K562 (cell line): ENCODE data around the gene ZFP2. TPM values are rescaled to one million over a fixed set of nuclear protein-coding genes. Genes with fewer than 3 reads are reported as not detected.

ENCODE experiments used
- ARHGAP35 ChIP-seq: fragments of 450-650 bp; IDR thresholded peaks from 2 replicates; pipeline ENCODE4 v1.6.1; 2018; ENCODE audit not compliant: partially characterized antibody
- CBFA2T2 ChIP-seq: fragments of 450-650 bp; conservative IDR thresholded peaks from 2 replicates; pipeline ENCODE4 v1.6.1; 2017; ENCODE audit warnings: mild to moderate bottlenecking
- CCNT2 ChIP-seq: IDR thresholded peaks from 2 replicates; pipeline ENCODE4 v1.6.1; 2011; ENCODE audit warnings: borderline replicate concordance, low read depth, mild to moderate bottlenecking, moderate library complexity, mixed read lengths, low read length; ENCODE audit not compliant: insufficient read length; ENCODE audit errors: extremely low read depth
- FOXP1 ChIP-seq: sonication (generic); formaldehyde crosslinking; IDR thresholded peaks from 2 replicates; pipeline ENCODE4 v1.8.0; 2022; ENCODE audit warnings: mild to moderate bottlenecking, missing genetic modification reagents
- GTF2E2 ChIP-seq: fragments of 200-800 bp; sonication (Bioruptor generic); IDR thresholded peaks from 2 replicates; pipeline ENCODE4 v1.6.1; 2016; ENCODE audit warnings: missing genetic modification characterization, missing compliant biosample characterization
- HOMEZ ChIP-seq: fragments of 250-450 bp; sonication (Bioruptor Pico); IDR thresholded peaks from 2 replicates; pipeline ENCODE4 v1.4.0; 2020; ENCODE audit warnings: mild to moderate bottlenecking, moderate library complexity
- IRF2 ChIP-seq: sonication (generic); formaldehyde crosslinking; IDR thresholded peaks from 2 replicates; pipeline ENCODE4 v1.8.1; 2022; ENCODE audit warnings: mild to moderate bottlenecking, missing genetic modification reagents
- KLF16 ChIP-seq: IDR thresholded peaks from 2 replicates; pipeline ENCODE4 v1.6.1; 2016; ENCODE audit warnings: antibody characterized with exemption
- MBD2 ChIP-seq: sonication (generic); IDR thresholded peaks from 2 replicates; pipeline ENCODE4 v1.6.1; 2016; ENCODE audit warnings: low read depth, borderline replicate concordance
- MCM5 ChIP-seq: fragments of 450-650 bp; IDR thresholded peaks from 2 replicates; pipeline ENCODE4 v1.6.1; 2016; ENCODE audit warnings: low read depth
- NCOA2 ChIP-seq, 2 experiments: fragments of 450-650 bp; IDR thresholded peaks; 2 replicates each; pipeline ENCODE4 v1.6.1; 2018; ENCODE audit warnings: mild to moderate bottlenecking in 2 of 2, moderate library complexity in 1 of 2; ENCODE audit not compliant: partially characterized antibody in 2 of 2
- NELFE ChIP-seq: IDR thresholded peaks from 2 replicates; pipeline ENCODE4 v1.6.1; 2011; ENCODE audit warnings: mild to moderate bottlenecking; ENCODE audit not compliant: insufficient read depth, insufficient read length
- NKRF ChIP-seq: fragments of 450-650 bp; IDR thresholded peaks from 2 replicates; pipeline ENCODE4 v1.6.1; 2016; ENCODE audit warnings: borderline replicate concordance
- NONO ChIP-seq, 2 experiments: fragments of 200-400 bp in 1 of 2; fragments of 450-650 bp in 1 of 2; formaldehyde crosslinking in 1 of 2; IDR thresholded peaks; 2 replicates each; pipeline ENCODE4 v1.6.1; 2017; ENCODE audit warnings: low read depth in 2 of 2, mild to moderate bottlenecking in 2 of 2, moderate library complexity in 2 of 2, low read length in 1 of 2
- POLR2AphosphoS5 ChIP-seq: IDR thresholded peaks from 2 replicates; pipeline ENCODE4 v1.6.1; 2011; ENCODE audit warnings: mild to moderate bottlenecking, low read depth, low read length, moderate library complexity; ENCODE audit not compliant: control insufficient read depth, insufficient read depth
- SMARCB1 ChIP-seq: IDR thresholded peaks from 2 replicates; pipeline ENCODE4 v1.6.1; 2011; ENCODE audit warnings: improper control_type of control experiment, low read depth; ENCODE audit not compliant: insufficient read length
- SRF ChIP-seq, 2 experiments: fragments of 250-450, 450-650 bp in 1 of 2; sonication (Bioruptor Pico) in 1 of 2; sonication (generic) in 1 of 2; formaldehyde crosslinking; IDR thresholded peaks; 2 replicates each; pipeline versions ENCODE4 v1.5.0 to v1.5.1; 2020 to 2022; ENCODE audit warnings: mild to moderate bottlenecking in 1 of 2, missing genetic modification reagents in 1 of 2
- XRCC3 ChIP-seq: fragments of 450-650 bp; IDR thresholded peaks from 2 replicates; pipeline ENCODE4 v1.6.1; 2017; ENCODE audit warnings: mild to moderate bottlenecking, moderate library complexity
- YY1 ChIP-seq, 3 experiments: IDR thresholded peaks; 2 replicates each; pipeline ENCODE4 v1.6.1; 2011; ENCODE audit warnings: low read length in 2 of 3, mild to moderate bottlenecking in 2 of 3, moderate library complexity in 2 of 3, borderline replicate concordance in 1 of 3, control low read depth in 1 of 3, low read depth in 1 of 3; ENCODE audit not compliant: insufficient read depth in 3 of 3, insufficient replicate concordance in 2 of 3, control insufficient read depth in 1 of 3, insufficient read length in 1 of 3; ENCODE audit errors: extremely low read depth in 1 of 3
- ZC3H8 ChIP-seq: fragments of 450-650 bp; IDR thresholded peaks from 2 replicates; pipeline ENCODE4 v1.6.1; 2017
- ZEB2 ChIP-seq: fragments of 450-650 bp; IDR thresholded peaks from 2 replicates; pipeline ENCODE4 v1.6.1; 2016
- ZNF224 ChIP-seq: sonication (generic); formaldehyde crosslinking; IDR thresholded peaks from 2 replicates; pipeline ENCODE4 v1.8.0; 2022; ENCODE audit warnings: mild to moderate bottlenecking, missing genetic modification reagents
- ZNF584 ChIP-seq: fragments of 200-800 bp; sonication (Bioruptor generic); IDR thresholded peaks from 2 replicates; pipeline ENCODE4 v1.6.1; 2016; ENCODE audit warnings: low read depth, mild to moderate bottlenecking, missing genetic modification characterization, missing compliant biosample characterization
- ZNF644 ChIP-seq: fragments of 200-800 bp; sonication (Bioruptor generic); IDR thresholded peaks from 2 replicates; pipeline ENCODE4 v1.6.1; 2016; ENCODE audit warnings: low read depth, missing genetic modification characterization, missing compliant biosample characterization
- ZNF780A ChIP-seq: fragments of 250-450 bp; sonication (Bioruptor Pico); IDR thresholded peaks from 2 replicates; pipeline ENCODE4 v1.5.0; 2021; ENCODE audit warnings: mild to moderate bottlenecking
- polyA plus RNA-seq, 8 experiments: library from polyadenylated mRNA; depleted of rRNA in 4 of 8; stranded (reverse) in 5 of 8; unstranded in 3 of 8; fragments of >200 nt; fragmentation: Nextera tagmentation in 2 of 8; fragmentation: Illumina TruSeq in 1 of 8; extraction: Ambion mirVana in 2 of 8; extraction: Trizol in 1 of 8; gene quantifications; 2 replicates each; pipeline versions ENCODE4 v1.2.1 to v1.2.3, GENCODE V29; 2011 to 2014; ENCODE audit warnings: inconsistent platforms in 1 of 8, missing spikeins in 1 of 8
- total RNA-seq, 7 experiments: library from RNA; depleted of rRNA in 6 of 7; stranded (reverse); fragments of >200 nt in 6 of 7; fragmentation: Illumina TruSeq in 2 of 7; extraction: Trizol in 2 of 7; gene quantifications; 2 replicates each; pipeline versions ENCODE4 v1.2.1 to v1.2.3, GENCODE V29; 2011 to 2021; ENCODE audit warnings: low replicate concordance in 1 of 7

The ZFP2 gene
- total and polyA plus RNA-seq, 9 of the 15 experiments (the other 6 are each of a cell fraction or from before 2014, with no cell fraction given): 0.07 to 0.13 TPM; not detected in 7

- peak; percentile 80 to 82 for TF ChIP-seq NONO (IDR thresholded peaks at IDR 0.05; ENCODE audit: low read depth in 2 of 2, low read length in 1 of 2)
- peak; percentile 60 for TF ChIP-seq CCNT2
- TF ChIP-seq GTF2E2 (tag): no peak
- no peak for TF ChIP-seq IRF2 (CRISPR knock-in tag)
- TF ChIP-seq ZNF644 (tag): no peak
- no peak for TF ChIP-seq ARHGAP35
- TF ChIP-seq ZNF584 (CRISPR knock-in tag): 0 out of 2 replicates have a peak, but pooled peaks have one; percentile 24
- no peak for TF ChIP-seq NCOA2 (IDR thresholded peaks at IDR 0.05; ENCODE audit: partially characterized antibody in 2 of 2)
- no peak for TF ChIP-seq MCM5
- TF ChIP-seq SRF (CRISPR knock-in tag; IDR thresholded peaks at IDR 0.05): peak in 1 of 2 experiments; percentile 44; a peak in 1 of 4 replicates
- TF ChIP-seq NKRF: no peak
- TF ChIP-seq FOXP1: peak; percentile 55; the same call in 1 of the 2 replicates
- TF ChIP-seq ZC3H8: no peak
- TF ChIP-seq SMARCB1: no peak
- TF ChIP-seq CBFA2T2: no peak
- TF ChIP-seq XRCC3: no peak
- no peak for TF ChIP-seq NELFE
- peak; percentile 75; the same call in 1 of the 2 replicates for TF ChIP-seq POLR2AphosphoS5
- TF ChIP-seq MBD2: peak; percentile 68; the same call in 1 of the 2 replicates
- no peak for TF ChIP-seq KLF16
- TF ChIP-seq HOMEZ (CRISPR knock-in tag): no peak
- TF ChIP-seq ZEB2: no peak
- no peak for TF ChIP-seq ZNF780A (CRISPR knock-in tag)
- peak; percentile 28 to 83 (median 71) for TF ChIP-seq YY1 (IDR thresholded peaks at IDR 0.05; ENCODE audit: borderline replicate concordance in 1 of 3, control insufficient read depth in 1 of 3, extremely low read depth in 1 of 3, insufficient read depth in 3 of 3, insufficient read length in 1 of 3, insufficient replicate concordance in 2 of 3, low read depth in 1 of 3, low read length in 2 of 3)
- no peak for TF ChIP-seq ZNF224 (CRISPR knock-in tag)
Observed at GRCh38 chr5:178859625-178860521, 35.8 kb upstream of the ZFP2 start, which contains the start of gene ZNF354B (continued).
